CD14-positive monocyte (primary cell): Measurements from ENCODE around the gene EYS. TPM values are rescaled to one million over a fixed set of nuclear protein-coding genes. Genes with fewer than 3 reads are reported as not detected.
A peak's percentile ranks its signal among the peaks of the same experiment; 100 is the strongest.
"Not testable (repeated sequence)": the region's sequence is repeated elsewhere in the genome, so short reads cannot be mapped to it uniquely, and the experiment has no call there.

ENCODE experiments used
- DNase-seq, 3 donors: peaks; one replicate each; pipeline ENCODE4 v3.0.0-alpha.2; 2011 to 2022
- H2AFZ ChIP-seq: 2 replicates; pipeline ENCODE4 v1.6.0; 2012; ENCODE audit warnings: mild to moderate bottlenecking, low read depth, low read length, inconsistent platforms; ENCODE audit not compliant: insufficient read depth, poor library complexity, severe bottlenecking
- H3K27ac ChIP-seq, 2 donors: 1 replicate in 1 of 2; 2 replicates in 1 of 2; pipeline ENCODE4 v1.5.1; 2012 to 2013; ENCODE audit warnings: low read length in 2 of 2, control low read depth in 1 of 2, inconsistent platforms in 1 of 2, low read depth in 1 of 2, mild to moderate bottlenecking in 1 of 2
- H3K27me3 ChIP-seq, 2 donors: one replicate each; pipeline versions ENCODE4 v1.6.0 to v1.6.1; 2011 to 2013; ENCODE audit warnings: low read length in 2 of 2; ENCODE audit not compliant: control insufficient read depth in 2 of 2, insufficient read depth in 2 of 2
- H3K36me3 ChIP-seq, 2 donors: replicated peaks in 1 of 2; 1 replicate in 1 of 2; 2 replicates in 1 of 2; pipeline versions ENCODE4 v1.5.1 to v1.6.1; 2012 to 2013; ENCODE audit warnings: low read length in 2 of 2, control low read depth in 1 of 2, inconsistent platforms in 1 of 2, mild to moderate bottlenecking in 1 of 2; ENCODE audit not compliant: insufficient read depth in 2 of 2, control insufficient read depth in 1 of 2
- H3K4me1 ChIP-seq, 2 donors: 1 replicate in 1 of 2; 2 replicates in 1 of 2; pipeline versions ENCODE4 v1.5.1 to v1.6.1; 2012 to 2013; ENCODE audit warnings: low read length in 2 of 2, control low read depth in 1 of 2, inconsistent platforms in 1 of 2, mild to moderate bottlenecking in 1 of 2, moderate library complexity in 1 of 2; ENCODE audit not compliant: insufficient read depth in 2 of 2, control insufficient read depth in 1 of 2
- H3K4me2 ChIP-seq: replicated peaks from 2 replicates; pipeline ENCODE3; 2012; ENCODE audit warnings: low read length, moderate library complexity, mild to moderate bottlenecking; ENCODE audit not compliant: poor library complexity, severe bottlenecking; ENCODE audit errors: extremely low read depth
- H3K4me3 ChIP-seq, 3 experiments: fragments of 200-600 bp in 1 of 3; sonication (generic) in 1 of 3; replicated peaks in 1 of 3; 1 replicate in 2 of 3; 2 replicates in 1 of 3; pipeline ENCODE4 v1.5.1; 2011 to 2013; ENCODE audit warnings: low read length in 3 of 3, mild to moderate bottlenecking in 3 of 3, control low read depth in 2 of 3, low read depth in 2 of 3, inconsistent platforms in 1 of 3, moderate library complexity in 1 of 3
- H3K79me2 ChIP-seq: 2 replicates; pipeline ENCODE4 v1.6.0; 2012; ENCODE audit warnings: mild to moderate bottlenecking, control low read depth, inconsistent platforms, low read length, moderate library complexity; ENCODE audit not compliant: insufficient read depth
- H3K9ac ChIP-seq: 2 replicates; pipeline ENCODE4 v1.6.0; 2017; ENCODE audit warnings: low read length, mild to moderate bottlenecking; ENCODE audit not compliant: insufficient read depth, poor library complexity, severe bottlenecking
- H3K9me3 ChIP-seq, 2 donors: replicated peaks in 1 of 2; 1 replicate in 1 of 2; 2 replicates in 1 of 2; pipeline versions ENCODE4 v1.5.1 to v1.6.1; 2012 to 2013; ENCODE audit warnings: low read length in 2 of 2, control low read depth in 1 of 2; ENCODE audit not compliant: control insufficient read depth in 1 of 2, insufficient read depth in 1 of 2
- H4K20me1 ChIP-seq: 2 replicates; pipeline ENCODE4 v1.6.0; 2012; ENCODE audit warnings: mild to moderate bottlenecking, low read length, control low read depth, moderate library complexity; ENCODE audit not compliant: insufficient read depth
- H3K27ac Mint-ChIP-seq, 7 donors: one replicate each; pipeline ENCODE4 v1.8.0; 2020; ENCODE audit warnings: mild to moderate bottlenecking in 7 of 7, mixed read lengths in 7 of 7, moderate library complexity in 6 of 7, inconsistent platforms in 2 of 7
- H3K27me3 Mint-ChIP-seq, 3 donors: one replicate each; pipeline ENCODE4 v1.8.0; 2021 to 2022; ENCODE audit warnings: low read depth in 3 of 3, mild to moderate bottlenecking in 3 of 3, mixed read lengths in 3 of 3, moderate library complexity in 3 of 3, inconsistent platforms in 1 of 3
- H3K36me3 Mint-ChIP-seq, 2 donors: one replicate each; pipeline ENCODE4 v1.8.0; 2020; ENCODE audit warnings: mixed read lengths in 2 of 2, inconsistent platforms in 1 of 2, mild to moderate bottlenecking in 1 of 2
- H3K4me1 Mint-ChIP-seq: one replicate; pipeline ENCODE4 v1.8.0; 2020; ENCODE audit warnings: mild to moderate bottlenecking, mixed read lengths
- H3K4me3 Mint-ChIP-seq, 2 donors: one replicate each; pipeline ENCODE4 v1.8.0; 2020; ENCODE audit warnings: mild to moderate bottlenecking in 2 of 2, mixed read lengths in 2 of 2, moderate library complexity in 1 of 2
- H3K9me3 Mint-ChIP-seq, 7 donors: one replicate each; pipeline ENCODE4 v1.8.0; 2020 to 2022; ENCODE audit warnings: mixed read lengths in 7 of 7, mild to moderate bottlenecking in 6 of 7, moderate library complexity in 6 of 7, inconsistent platforms in 2 of 7
- WGBS: methylation state at CpG from one replicate; pipeline ENCODE4 v1.1.5; 2013; ENCODE audit warnings: missing lambda C conversion rate; ENCODE audit not compliant: insufficient coverage; 5-methylcytosine and 5-hydroxymethylcytosine counted together
- intact Hi-C, 2 donors: fragments of 100-400 bp; cut with micrococcal nuclease; formaldehyde crosslinking; loops; one replicate each; pipeline versions ENCODE4 v1.15.0 to v1.15.1; 2023
- polyA plus RNA-seq, 3 donors: library from polyadenylated mRNA; depleted of rRNA in 1 of 3; unstranded in 2 of 3; stranded (reverse) in 1 of 3; fragments of 300-500 nt in 2 of 3; fragments of >200 nt in 1 of 3; fragmentation: Illumina TruSeq in 2 of 3; gene quantifications; 1 replicate in 2 of 3; 2 replicates in 1 of 3; pipeline ENCODE4 v1.2.3, GENCODE V29; 2012 to 2021
- TF ChIP-seq, protein P1 (sequence below): fragments of 200-600 bp; IDR thresholded peaks from one replicate; pipeline ENCODE4 v1.8.0; 2022; ENCODE audit warnings: antibody characterized with exemption, mild to moderate bottlenecking

The EYS gene
- polyA plus RNA-seq, 3 donors = 0.01 to 0.03 TPM; not detected in 1

DNA sequence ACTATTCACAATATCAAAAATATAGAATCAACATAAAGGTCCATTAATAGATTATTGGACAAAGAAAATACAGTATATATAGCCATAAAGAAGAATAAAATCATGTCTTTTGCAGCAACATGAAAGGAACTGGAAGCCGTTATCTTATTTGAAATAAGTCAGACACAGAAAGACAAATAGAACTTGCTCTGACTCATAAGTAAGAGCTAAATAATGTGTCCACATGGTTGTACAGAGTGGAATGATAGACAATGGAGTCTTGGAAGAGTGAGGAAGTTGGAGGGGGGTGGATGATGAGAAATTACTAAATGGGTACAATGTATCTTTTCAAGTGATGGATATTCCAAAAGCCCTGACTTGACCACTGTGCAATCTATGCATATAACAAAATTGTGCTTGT lies 1457.9 kb downstream of the EYS start:
- no peak overlapping the region for H3K4me3 Mint-ChIP-seq
- no CpG with 5 or more reads among the region's 1 CpG for WGBS
- no peak for DNase-seq
- H3K9me3 Mint-ChIP-seq = peaks cover 0 to 7% (median 3%) of the 10 kb centered on the region in 7 donors
- H3K36me3 ChIP-seq = no peaks in the 10 kb centered on the region
- no peak overlapping the region for H3K9ac ChIP-seq
- no peaks in the 10 kb centered on the region for H3K4me1 Mint-ChIP-seq
- no peak overlapping the region for H3K4me2 ChIP-seq
- TF ChIP-seq, protein P1, sequence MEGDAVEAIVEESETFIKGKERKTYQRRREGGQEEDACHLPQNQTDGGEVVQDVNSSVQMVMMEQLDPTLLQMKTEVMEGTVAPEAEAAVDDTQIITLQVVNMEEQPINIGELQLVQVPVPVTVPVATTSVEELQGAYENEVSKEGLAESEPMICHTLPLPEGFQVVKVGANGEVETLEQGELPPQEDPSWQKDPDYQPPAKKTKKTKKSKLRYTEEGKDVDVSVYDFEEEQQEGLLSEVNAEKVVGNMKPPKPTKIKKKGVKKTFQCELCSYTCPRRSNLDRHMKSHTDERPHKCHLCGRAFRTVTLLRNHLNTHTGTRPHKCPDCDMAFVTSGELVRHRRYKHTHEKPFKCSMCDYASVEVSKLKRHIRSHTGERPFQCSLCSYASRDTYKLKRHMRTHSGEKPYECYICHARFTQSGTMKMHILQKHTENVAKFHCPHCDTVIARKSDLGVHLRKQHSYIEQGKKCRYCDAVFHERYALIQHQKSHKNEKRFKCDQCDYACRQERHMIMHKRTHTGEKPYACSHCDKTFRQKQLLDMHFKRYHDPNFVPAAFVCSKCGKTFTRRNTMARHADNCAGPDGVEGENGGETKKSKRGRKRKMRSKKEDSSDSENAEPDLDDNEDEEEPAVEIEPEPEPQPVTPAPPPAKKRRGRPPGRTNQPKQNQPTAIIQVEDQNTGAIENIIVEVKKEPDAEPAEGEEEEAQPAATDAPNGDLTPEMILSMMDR = no peak
- no peak overlapping the region for H3K27ac ChIP-seq
- no peaks in the 10 kb centered on the region for H3K27me3 Mint-ChIP-seq
- no peaks in the 10 kb centered on the region for H4K20me1 ChIP-seq
- H3K79me2 ChIP-seq = no peaks in the 10 kb centered on the region
- H2AFZ ChIP-seq = no peak overlapping the region
- peaks cover 0 to 2% of the 10 kb centered on the region in 2 donors for H3K9me3 ChIP-seq
- no peak overlapping the region for H3K27ac Mint-ChIP-seq
- H3K4me1 ChIP-seq = no peaks in the 10 kb centered on the region
- H3K4me3 ChIP-seq = no peak overlapping the region
- intact Hi-C loops = no loop called here
- no peaks in the 10 kb centered on the region for H3K36me3 Mint-ChIP-seq
- no peaks in the 10 kb centered on the region for H3K27me3 ChIP-seq

DNA sequence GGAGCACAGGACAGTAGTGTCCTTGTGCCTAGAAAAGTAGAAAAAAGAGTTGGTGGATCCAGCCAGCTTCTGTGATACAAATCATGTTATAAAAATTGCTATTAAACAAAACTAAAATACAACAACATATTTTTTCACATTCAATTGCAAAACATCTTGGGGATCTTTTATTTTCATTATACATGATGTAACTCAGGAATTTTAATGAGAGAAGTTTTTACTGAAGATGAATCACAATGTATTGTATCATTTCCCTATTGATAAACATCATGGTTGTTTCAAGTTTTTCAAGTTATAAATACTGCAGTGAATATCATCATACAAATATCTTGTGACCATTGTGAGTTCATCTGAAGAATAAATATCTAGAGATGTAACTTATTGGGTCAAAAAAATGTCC lies 1463.4 kb downstream of the EYS start:
- no peak overlapping the region for H3K4me3 Mint-ChIP-seq
- intact Hi-C loops = no loop called here
- Histone ChIP-seq H3K27ac (no peak overlapping the region), H2AFZ (no peak overlapping the region), H3K4me2 (no peak overlapping the region), H3K27me3 (no peaks in the 10 kb centered on the region), H3K9ac (no peak overlapping the region), H4K20me1 (no peaks in the 10 kb centered on the region), H3K36me3 (no peaks in the 10 kb centered on the region), H3K4me1 (no peaks in the 10 kb centered on the region), H3K9me3 (peaks cover 0 to 1% of the 10 kb centered on the region in 2 donors), H3K79me2 (no peaks in the 10 kb centered on the region), H3K4me3 (no peak overlapping the region)
- TF ChIP-seq, protein P1 = no peak
- peaks cover 2 to 18% (median 15%) of the 10 kb centered on the region in 7 donors for H3K9me3 Mint-ChIP-seq
- DNase-seq = no peak
- peaks cover 0 to 2% (median 0%) of the 10 kb centered on the region in 3 donors for H3K27me3 Mint-ChIP-seq
- no peak overlapping the region for H3K27ac Mint-ChIP-seq
- no peaks in the 10 kb centered on the region for H3K4me1 Mint-ChIP-seq
- H3K36me3 Mint-ChIP-seq = no peaks in the 10 kb centered on the region

DNA sequence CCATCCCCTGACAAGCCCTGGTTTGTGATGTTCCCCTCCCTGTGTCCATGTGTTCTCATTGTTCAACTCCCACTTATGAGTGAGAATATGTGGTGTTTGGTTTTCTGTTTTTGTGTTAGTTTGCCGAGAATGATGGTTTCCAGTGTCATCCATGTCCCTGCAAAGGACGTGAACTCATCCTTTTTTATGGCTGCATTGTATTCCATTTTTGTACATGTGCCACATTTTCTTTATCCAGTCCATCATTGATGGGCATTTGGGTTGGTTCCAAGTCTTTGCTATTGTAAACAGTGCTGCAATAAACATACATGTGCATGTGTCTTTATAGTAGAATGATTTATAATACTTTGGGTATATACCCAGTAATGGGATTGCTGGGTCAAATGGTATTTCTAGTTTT lies 1468.1 kb downstream of the EYS start:
- H3K9ac ChIP-seq, DNase-seq, H3K79me2 ChIP-seq, H3K4me1 Mint-ChIP-seq, H4K20me1 ChIP-seq, H3K4me3 ChIP-seq, H3K27me3 ChIP-seq, H3K36me3 ChIP-seq, H3K9me3 ChIP-seq, H3K4me2 ChIP-seq, intact Hi-C loops, H2AFZ ChIP-seq, H3K36me3 Mint-ChIP-seq, H3K27ac ChIP-seq, H3K27me3 Mint-ChIP-seq, H3K4me1 ChIP-seq, H3K4me3 Mint-ChIP-seq: not testable (repeated sequence)
- Mint-ChIP-seq H3K9me3 (peaks cover 1 to 13% (median 12%) of the 10 kb centered on the region in 7 donors), H3K27ac (peak overlapping the region in 1 of 7 donors; percentile 18)
- 67% methylated on average over 1 of the region's 2 CpGs for whole genome bisulfite sequencing
